ENCODE results near the gene OR7C1. TPM values are rescaled to one million over a fixed set of nuclear protein-coding genes. Genes with fewer than 3 reads are reported as not detected.

OR7C1 gene
- not detected for total RNA-seq

DNA sequence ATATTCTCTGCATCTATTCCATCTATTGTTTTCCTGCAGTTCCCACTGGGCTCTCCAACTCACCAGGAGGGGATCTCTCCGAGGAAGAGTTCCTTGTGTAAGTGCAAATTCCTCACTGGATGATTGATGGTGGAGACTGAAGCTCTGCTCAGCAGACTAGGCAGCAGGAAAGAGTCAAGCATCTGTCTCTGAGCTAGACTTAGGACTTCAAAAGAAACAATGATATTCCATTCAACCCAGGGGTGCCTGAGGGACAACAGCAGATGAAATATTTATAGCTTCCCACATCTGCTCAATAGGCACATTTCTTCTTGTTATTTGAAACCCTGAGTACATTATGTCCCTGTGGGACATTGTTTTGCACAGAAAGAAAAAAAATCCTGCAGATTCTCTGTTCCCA lies at the start of gene OR7C1, which contains the start of gene OR7A5:
OR7C1 (minus strand) TSS at position 175 of the 400 bp plus-strand sequence. CDS start 35,049 bp downstream, outside the sequence.
OR7A5 (minus strand) TSS at position 175 of the 400 bp plus-strand sequence. CDS start 6,944 bp downstream, outside the sequence.
- ATAC-seq (no peak), DNase-seq (no peak)
- H3K9me3 Mint-ChIP-seq (ENCODE audit: insufficient read depth), result no peaks in the 10 kb centered on the region
- H3K4me3 Mint-ChIP-seq, result no peak within 1 kb of the TSS
- no peaks in the 10 kb centered on the region for H3K27me3 Mint-ChIP-seq (ENCODE audit: low read depth)
- no peaks in the 10 kb centered on the region for H3K4me1 Mint-ChIP-seq (ENCODE audit: low read depth)
- ChIA-PET POLR2A (no interaction called here), CTCF (no interaction called here)
- H3K27ac Mint-ChIP-seq, result no peak within 1 kb of the TSS
- H3K36me3 Mint-ChIP-seq (ENCODE audit: low read depth), result no peaks in the 10 kb centered on the region

DNA sequence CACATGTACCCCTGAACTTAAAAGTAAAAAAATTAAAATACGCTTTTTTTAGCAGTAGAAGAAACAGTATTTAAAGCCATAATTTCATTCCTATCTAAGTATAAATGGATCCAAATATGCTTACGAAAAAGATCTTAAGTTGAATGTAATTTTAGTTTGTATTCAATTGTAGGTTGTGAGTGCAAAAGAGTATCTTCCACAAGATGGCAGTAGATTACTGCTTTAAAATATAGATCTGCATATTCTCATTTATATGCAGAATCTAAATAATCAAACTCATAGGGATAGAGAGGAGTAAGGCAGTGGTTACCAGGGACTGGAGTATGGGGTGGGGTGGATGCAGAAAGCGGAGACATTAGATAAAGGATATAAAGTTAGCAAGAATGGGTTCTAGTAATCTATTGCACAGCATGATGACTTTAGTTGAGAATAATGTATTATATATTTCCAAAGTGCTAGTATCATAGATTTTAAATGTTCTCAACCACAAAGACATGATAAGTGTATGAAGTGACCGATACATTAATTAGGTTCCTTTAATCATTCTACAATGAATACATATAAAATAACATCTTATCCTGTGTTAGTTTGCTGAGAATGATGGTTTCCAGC lies 36.7 kb upstream of the OR7C1 start:
- ATAC-seq (no peak), DNase-seq (no peak)
- no peaks in the 10 kb centered on the region for H3K4me1 Mint-ChIP-seq (ENCODE audit: low read depth)
- no peak overlapping the region for H3K27ac Mint-ChIP-seq
- H3K36me3 Mint-ChIP-seq (ENCODE audit: low read depth), result no peaks in the 10 kb centered on the region
- ChIA-PET CTCF (no interaction called here), POLR2A (no interaction called here)
- H3K9me3 Mint-ChIP-seq (ENCODE audit: insufficient read depth), result no peaks in the 10 kb centered on the region
- peaks cover 17% of the 10 kb centered on the region for H3K27me3 Mint-ChIP-seq (ENCODE audit: low read depth)
- H3K4me3 Mint-ChIP-seq, result no peak overlapping the region

DNA sequence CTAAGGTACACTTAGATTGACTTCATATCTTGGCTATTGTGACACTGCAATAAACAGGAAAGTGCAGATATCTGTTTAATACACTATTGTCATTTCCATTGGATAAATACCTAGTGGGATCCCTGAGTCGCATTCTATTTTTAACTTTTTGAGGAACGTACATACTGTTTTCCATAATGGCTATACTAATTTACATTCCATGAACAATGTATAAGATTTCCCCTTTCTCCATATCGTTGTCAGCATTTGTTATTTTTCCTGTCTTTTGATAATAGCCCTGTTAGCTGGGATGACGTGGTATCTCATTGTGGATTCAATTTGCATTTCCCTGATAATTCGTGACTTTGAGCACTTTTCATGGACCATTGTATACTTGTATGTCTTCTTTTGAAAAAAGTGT lies 33.5 kb upstream of the OR7C1 start:
- Mint-ChIP-seq H3K9me3 (ENCODE audit: insufficient read depth) (no peaks in the 10 kb centered on the region), H3K36me3 (ENCODE audit: low read depth) (no peaks in the 10 kb centered on the region), H3K4me3 (no peak overlapping the region), H3K27ac (no peak overlapping the region), H3K4me1 (ENCODE audit: low read depth) (no peaks in the 10 kb centered on the region), H3K27me3 (ENCODE audit: low read depth) (peaks cover 12% of the 10 kb centered on the region)
- ChIA-PET POLR2A (no interaction called here), CTCF (no interaction called here)
- DNase-seq (no peak), ATAC-seq (no peak)

DNA sequence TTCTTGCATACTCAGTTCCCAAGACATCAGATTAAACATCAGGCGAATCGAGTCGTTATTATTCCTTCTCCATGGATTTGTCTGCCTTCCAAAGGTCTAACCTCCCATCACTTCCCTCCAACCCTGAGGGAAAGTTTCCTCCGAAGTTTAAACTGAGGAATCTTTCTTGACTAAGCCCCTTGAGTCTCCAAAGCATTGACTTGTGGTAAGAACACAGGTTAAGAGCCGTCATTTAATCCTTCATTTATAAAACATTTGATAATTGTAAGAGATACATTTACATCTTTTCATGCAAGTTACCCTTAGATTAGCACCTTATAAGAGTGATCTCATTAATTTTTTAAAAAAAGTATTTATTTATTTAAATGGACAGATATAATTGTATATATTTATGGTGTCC lies 13.8 kb upstream of the OR7C1 start, which contains the start of gene OR7A10:
OR7A10 (minus strand) TSS at position 101 of the 400 bp plus-strand sequence. CDS start 7,045 bp downstream, outside the sequence.
- Mint-ChIP-seq H3K27ac (no peak within 1 kb of the TSS), H3K36me3 (ENCODE audit: low read depth) (no peaks in the 10 kb centered on the region), H3K9me3 (ENCODE audit: insufficient read depth) (no peaks in the 10 kb centered on the region), H3K4me3 (no peak within 1 kb of the TSS), H3K4me1 (ENCODE audit: low read depth) (no peaks in the 10 kb centered on the region), H3K27me3 (ENCODE audit: low read depth) (peaks cover 18% of the 10 kb centered on the region)
- ChIA-PET CTCF (no interaction called here), POLR2A (interaction anchor here (0.7 kb wide), 1 partner anchor 29 kb away, joined by 4 read pairs; no protein-coding TSS in a partner anchor)
- DNase-seq (no peak), ATAC-seq (no peak)

DNA sequence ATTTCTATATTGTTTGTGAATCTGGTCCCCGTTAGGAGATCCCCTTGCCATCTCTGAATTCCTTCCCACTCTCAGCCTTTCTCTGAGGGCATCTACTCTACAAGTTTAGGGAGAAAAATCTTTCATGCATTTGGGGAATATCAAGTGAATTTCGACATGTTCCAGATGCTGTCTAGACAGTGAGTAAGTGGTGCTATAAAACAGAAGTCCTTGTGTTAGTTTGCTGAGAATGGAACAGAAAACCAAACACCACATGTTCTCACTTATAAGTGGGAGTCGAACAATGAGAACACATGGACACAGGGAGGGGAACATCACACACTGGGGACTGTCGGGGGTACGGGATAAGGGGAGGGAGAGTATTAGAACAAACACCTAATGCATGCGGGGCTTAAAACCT lies 8.6 kb upstream of the OR7C1 start:
- ATAC-seq (no peak), DNase-seq (no peak)
- Mint-ChIP-seq H3K36me3 (ENCODE audit: low read depth) (no peaks in the 10 kb centered on the region), H3K4me1 (ENCODE audit: low read depth) (no peaks in the 10 kb centered on the region), H3K9me3 (ENCODE audit: insufficient read depth) (no peaks in the 10 kb centered on the region), H3K27ac (no peak overlapping the region), H3K27me3 (ENCODE audit: low read depth) (peaks cover 7% of the 10 kb centered on the region), H3K4me3 (no peak overlapping the region)
- POLR2A ChIA-PET, result no interaction called here
- CTCF ChIA-PET, result no interaction called here

DNA sequence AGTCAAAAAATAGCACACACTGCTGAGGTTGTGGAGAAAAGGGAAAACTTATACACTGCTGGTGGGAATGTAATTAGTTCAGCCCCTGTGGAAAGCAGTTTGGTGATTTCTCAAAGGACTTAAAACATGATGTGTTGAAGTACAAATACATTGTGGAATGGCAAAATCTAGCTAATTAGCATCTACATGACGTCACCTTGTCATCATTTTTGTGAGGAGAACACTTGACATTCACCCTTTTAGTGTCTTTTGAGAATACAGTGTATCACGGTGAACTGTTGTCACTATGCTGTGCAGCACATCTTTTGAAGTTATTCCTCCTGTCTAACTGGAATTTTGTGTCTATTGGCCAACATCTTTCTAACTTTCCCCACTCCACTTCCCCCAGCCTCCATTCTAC lies 8.2 kb upstream of the OR7C1 start:
- Mint-ChIP-seq H3K27me3 (ENCODE audit: low read depth) (peaks cover 7% of the 10 kb centered on the region), H3K4me1 (ENCODE audit: low read depth) (no peaks in the 10 kb centered on the region), H3K4me3 (no peak overlapping the region), H3K27ac (no peak overlapping the region), H3K36me3 (ENCODE audit: low read depth) (no peaks in the 10 kb centered on the region), H3K9me3 (ENCODE audit: insufficient read depth) (no peaks in the 10 kb centered on the region)
- no peak for DNase-seq
- ATAC-seq, result no peak
- ChIA-PET POLR2A (no interaction called here), CTCF (no interaction called here)

DNA sequence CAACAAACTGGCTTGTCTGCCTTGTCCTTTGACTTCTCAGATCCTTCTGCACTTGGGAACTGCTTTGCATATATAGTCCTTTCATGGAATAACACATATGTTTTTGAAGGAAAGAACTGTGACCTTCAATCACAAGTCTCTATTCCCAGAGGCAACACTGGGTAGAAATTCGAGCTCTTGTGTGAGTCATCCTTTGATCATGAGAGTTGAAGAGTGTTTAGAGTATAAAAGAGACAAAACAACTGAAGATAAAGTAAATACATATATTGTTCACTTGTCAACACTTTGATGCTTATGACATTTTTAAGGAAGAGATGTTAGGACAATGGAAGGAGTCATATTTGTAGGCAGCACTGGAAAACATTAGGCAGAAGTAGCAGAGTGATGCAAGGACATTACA lies 5.2 kb upstream of the OR7C1 start:
- H3K27me3 Mint-ChIP-seq (ENCODE audit: low read depth), result peaks cover 7% of the 10 kb centered on the region
- no peak overlapping the region for H3K27ac Mint-ChIP-seq
- no peak for ATAC-seq
- ChIA-PET CTCF (no interaction called here), POLR2A (no interaction called here)
- no peak for DNase-seq
- no peaks in the 10 kb centered on the region for H3K36me3 Mint-ChIP-seq (ENCODE audit: low read depth)
- H3K4me1 Mint-ChIP-seq (ENCODE audit: low read depth), result no peaks in the 10 kb centered on the region
- no peaks in the 10 kb centered on the region for H3K9me3 Mint-ChIP-seq (ENCODE audit: insufficient read depth)
- H3K4me3 Mint-ChIP-seq, result no peak overlapping the region

DNA sequence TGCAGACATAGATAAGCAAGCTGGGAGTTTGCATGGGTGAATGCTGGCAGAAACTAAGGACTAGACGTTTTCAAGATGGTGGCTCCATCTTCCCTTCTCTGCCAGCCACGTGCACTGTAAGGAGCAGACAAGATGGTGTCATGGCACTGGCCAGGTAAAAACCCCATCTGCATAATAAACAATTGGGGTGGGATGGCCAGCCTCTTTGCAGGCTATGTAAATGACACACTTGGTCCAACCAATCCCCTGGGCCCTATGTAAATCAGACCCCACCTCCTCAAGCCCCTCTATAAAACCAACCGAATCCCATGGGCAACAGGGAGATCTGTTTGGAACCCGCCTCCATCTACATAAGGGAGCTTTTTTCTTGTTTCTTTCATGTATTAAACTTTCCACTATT lies 2.4 kb upstream of the OR7C1 start:
- no peak for ATAC-seq
- POLR2A ChIA-PET, result no interaction called here

DNA sequence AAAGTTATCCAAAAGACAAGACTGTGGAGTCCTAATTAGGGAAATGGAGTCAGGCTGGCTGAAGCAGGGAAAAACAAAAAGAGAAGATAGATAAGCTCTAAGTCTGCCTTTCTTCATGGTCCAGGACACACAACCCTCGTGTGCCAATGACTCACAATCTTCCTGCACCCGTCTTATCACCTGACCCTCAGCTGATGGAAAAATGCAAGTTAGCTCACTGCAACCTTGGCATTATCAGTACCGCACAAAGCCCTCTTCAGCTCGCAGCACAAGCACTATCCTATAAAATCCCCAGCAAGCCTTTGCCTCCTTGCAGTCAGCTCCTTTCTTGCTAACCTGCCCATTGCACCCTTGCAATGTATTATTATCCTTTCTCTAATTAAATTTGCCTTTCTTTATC lies 4.3 kb downstream of the OR7C1 start:
- POLR2A ChIA-PET, result no interaction called here
- H3K36me3 Mint-ChIP-seq (ENCODE audit: low read depth), result no peaks in the 10 kb centered on the region
- no peak overlapping the region for H3K27ac Mint-ChIP-seq
- no peak overlapping the region for H3K4me3 Mint-ChIP-seq
- no peaks in the 10 kb centered on the region for H3K4me1 Mint-ChIP-seq (ENCODE audit: low read depth)
- CTCF ChIA-PET, result interaction anchor here (1.2 kb wide), 1 partner anchor 44 kb away, joined by 4 read pairs; no protein-coding TSS in a partner anchor
- peaks cover 7% of the 10 kb centered on the region for H3K27me3 Mint-ChIP-seq (ENCODE audit: low read depth)
- no peaks in the 10 kb centered on the region for H3K9me3 Mint-ChIP-seq (ENCODE audit: insufficient read depth)
- DNase-seq (no peak), ATAC-seq (no peak)

More for the DNA sequence above, 2.4 kb upstream of the OR7C1 start:
- H3K27me3 Mint-ChIP-seq (ENCODE audit: low read depth), result peaks cover under 1% of the 10 kb centered on the region
- no peaks in the 10 kb centered on the region for H3K36me3 Mint-ChIP-seq (ENCODE audit: low read depth)
- H3K4me1 Mint-ChIP-seq (ENCODE audit: low read depth), result no peaks in the 10 kb centered on the region
- H3K9me3 Mint-ChIP-seq (ENCODE audit: insufficient read depth), result no peaks in the 10 kb centered on the region
- DNase-seq, result no peak
- no peak overlapping the region for H3K4me3 Mint-ChIP-seq
- H3K27ac Mint-ChIP-seq, result no peak overlapping the region
- CTCF ChIA-PET, result no interaction called here

DNA sequence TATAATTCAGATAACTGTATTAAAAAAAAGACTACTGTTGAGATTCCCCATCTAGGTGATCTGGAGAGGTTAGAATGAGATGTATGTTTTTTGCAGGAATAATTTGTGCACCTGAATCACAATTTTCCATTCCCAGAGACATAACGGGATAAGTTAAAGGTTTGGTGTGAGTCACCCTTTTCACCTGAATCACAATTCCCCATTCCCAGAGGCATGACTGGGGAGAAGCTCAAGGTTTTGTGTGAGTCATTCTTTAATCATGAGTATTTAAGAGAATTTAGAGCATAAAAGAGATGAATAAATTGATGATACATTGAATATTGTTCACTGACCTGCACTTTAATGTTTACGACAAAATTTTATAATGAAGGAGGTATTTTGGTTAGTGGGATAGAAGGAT lies 9.0 kb downstream of the OR7C1 start:
- H3K27ac Mint-ChIP-seq, result no peak overlapping the region
- H3K36me3 Mint-ChIP-seq (ENCODE audit: low read depth), result no peaks in the 10 kb centered on the region
- no peaks in the 10 kb centered on the region for H3K9me3 Mint-ChIP-seq (ENCODE audit: insufficient read depth)
- DNase-seq (no peak), ATAC-seq (no peak)
- no peaks in the 10 kb centered on the region for H3K4me1 Mint-ChIP-seq (ENCODE audit: low read depth)
- CTCF ChIA-PET, result no interaction called here
- peaks cover 9% of the 10 kb centered on the region for H3K27me3 Mint-ChIP-seq (ENCODE audit: low read depth)
- POLR2A ChIA-PET, result no interaction called here
- H3K4me3 Mint-ChIP-seq, result no peak overlapping the region

DNA sequence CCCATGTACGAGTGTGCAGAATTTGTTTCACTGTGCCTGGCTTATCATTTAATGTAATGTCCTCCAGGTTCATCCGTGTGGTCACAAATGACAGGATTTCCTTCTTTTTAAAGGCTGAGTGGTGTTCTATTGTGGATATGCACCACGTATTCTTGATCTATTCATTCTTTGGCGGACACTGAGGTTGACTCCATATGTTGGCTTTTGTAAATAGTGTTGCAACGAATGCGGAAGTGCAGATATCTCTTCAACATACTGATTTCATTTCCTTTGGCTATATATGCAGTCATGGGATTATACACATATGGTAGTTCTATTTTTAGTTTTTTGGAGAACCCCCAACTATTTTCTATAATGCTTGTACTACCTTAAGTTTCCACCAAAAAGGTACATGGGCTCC lies 13.0 kb downstream of the OR7C1 start:
- CTCF ChIA-PET, result no interaction called here
- peaks cover 9% of the 10 kb centered on the region for H3K27me3 Mint-ChIP-seq (ENCODE audit: low read depth)
- H3K9me3 Mint-ChIP-seq (ENCODE audit: insufficient read depth), result no peaks in the 10 kb centered on the region
- H3K36me3 Mint-ChIP-seq (ENCODE audit: low read depth), result no peaks in the 10 kb centered on the region
- POLR2A ChIA-PET, result no interaction called here
- ATAC-seq (no peak), DNase-seq (no peak)
- no peaks in the 10 kb centered on the region for H3K4me1 Mint-ChIP-seq (ENCODE audit: low read depth)
- no peak overlapping the region for H3K27ac Mint-ChIP-seq
- H3K4me3 Mint-ChIP-seq, result no peak overlapping the region

DNA sequence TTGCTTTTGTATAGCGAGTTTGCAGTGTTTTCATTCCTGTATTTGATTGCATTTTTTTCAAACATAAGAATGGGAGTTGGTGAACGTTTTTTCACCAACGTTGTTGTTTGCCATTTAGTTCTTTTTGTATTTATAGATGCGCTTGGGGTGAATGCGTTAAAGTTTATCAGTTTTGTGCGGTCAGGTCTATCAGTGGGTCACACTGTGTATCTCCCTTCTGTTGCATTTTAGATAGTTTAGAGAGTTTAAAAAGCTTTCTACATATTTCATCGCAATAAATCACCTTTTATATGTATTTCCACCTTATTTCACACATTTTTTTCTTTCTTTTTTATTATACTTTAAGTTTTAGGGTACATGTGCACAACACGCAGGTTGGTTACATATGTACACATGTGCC lies 16.4 kb downstream of the OR7C1 start:
- Mint-ChIP-seq H3K4me1 (ENCODE audit: low read depth) (no peaks in the 10 kb centered on the region), H3K27me3 (ENCODE audit: low read depth) (peaks cover 3% of the 10 kb centered on the region), H3K9me3 (ENCODE audit: insufficient read depth) (no peaks in the 10 kb centered on the region), H3K36me3 (ENCODE audit: low read depth) (no peaks in the 10 kb centered on the region), H3K4me3 (no peak overlapping the region), H3K27ac (no peak overlapping the region)
- DNase-seq (no peak), ATAC-seq (no peak)
- ChIA-PET POLR2A (no interaction called here), CTCF (no interaction called here)

DNA sequence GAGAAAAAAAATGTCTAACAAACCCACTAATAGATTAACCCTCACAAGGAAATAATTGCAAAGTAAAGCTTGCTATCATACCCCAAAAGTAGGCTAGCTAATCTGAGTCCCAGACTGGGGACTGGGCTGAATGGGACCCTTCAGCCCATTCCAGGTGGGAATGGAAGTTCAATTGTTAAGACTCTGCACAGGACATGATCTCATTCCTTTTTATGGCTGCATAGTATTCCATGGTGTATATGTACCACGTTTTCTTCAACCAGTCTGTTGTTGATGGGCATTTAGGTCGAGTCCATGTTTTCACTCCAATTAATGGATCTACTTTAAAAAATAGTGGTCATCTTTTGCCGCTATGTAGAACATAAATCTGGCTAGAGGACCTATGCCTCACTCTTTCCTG lies 17.9 kb downstream of the OR7C1 start:
- no peaks in the 10 kb centered on the region for H3K4me1 Mint-ChIP-seq (ENCODE audit: low read depth)
- H3K27me3 Mint-ChIP-seq (ENCODE audit: low read depth), result peaks cover 3% of the 10 kb centered on the region
- ATAC-seq (no peak), DNase-seq (no peak)
- no peaks in the 10 kb centered on the region for H3K36me3 Mint-ChIP-seq (ENCODE audit: low read depth)
- no peaks in the 10 kb centered on the region for H3K9me3 Mint-ChIP-seq (ENCODE audit: insufficient read depth)
- no peak overlapping the region for H3K27ac Mint-ChIP-seq
- ChIA-PET CTCF (no interaction called here), POLR2A (no interaction called here)
- H3K4me3 Mint-ChIP-seq, result no peak overlapping the region

Measured in activated CD8-positive, alpha-beta T cell treated with anti-CD3 and anti-CD28 coated beads, Interleukin-2, amount 10 ng/mL, durations not matched to agents 7 days and 5 days (primary cell).